GM12878 (cell line): ENCODE data around the gene ZNF71. TPM values are rescaled to one million over a fixed set of nuclear protein-coding genes. Genes with fewer than 3 reads are reported as not detected.

Source experiments
- ATAC-seq: fragments of 200-7000 bp; cut with Tn5 transposase; 3 replicates; pipeline ENCODE4 v1.9.1; 2020; ENCODE audit warnings: mild to moderate bottlenecking, moderate library complexity
- BruUV-seq: library from RNA; stranded (reverse); fragments of 400-500 nt; replicated peaks from 2 replicates; lab custom pipeline; 2021; lab: Mats Ljungman, UMichigan
- CTCF ChIA-PET: fragments of 300-600 bp; sonication (Branson Sonifier 250); formaldehyde crosslinking; extraction: SDS; loops from one replicate; lab custom pipeline; 2021; ENCODE audit warnings: inconsistent platforms; lab: Yijun Ruan, JAX
- POLR2A ChIA-PET: fragments of 350-600 bp; formaldehyde crosslinking; extraction: SDS; loops from one replicate; lab custom pipeline; 2021; ENCODE audit warnings: inconsistent platforms; lab: Charles Lee
- RAD21 ChIA-PET: fragments of 300-600 bp; sonication (Branson Sonifier 250); formaldehyde crosslinking; loops from one replicate; lab custom pipeline; 2023; ENCODE audit warnings: antibody characterized with exemption; ENCODE audit not compliant: unreplicated experiment; lab: Charles Lee
- SMC1A ChIA-PET: fragments of 300-600 bp; sonication (Branson Sonifier 250); formaldehyde crosslinking; loops from one replicate; lab custom pipeline; 2023; ENCODE audit not compliant: unreplicated experiment, uncharacterized antibody; lab: Charles Lee
- DNase-seq: peaks from one replicate; pipeline ENCODE4 v3.0.0-alpha.2; 2011; ENCODE audit warnings: low read depth, low spot score
- FAIRE-seq: peaks from 3 replicates; lab custom pipeline; 2011; peaks lifted over from hg19 to GRCh38; lab: Jason Lieb, UNC
- H2AFZ ChIP-seq: 2 replicates; pipeline ENCODE4 v1.6.0; 2011; ENCODE audit warnings: low read depth, low read length, control low read depth; ENCODE audit not compliant: control insufficient read depth
- H3K27ac ChIP-seq: 2 replicates; pipeline ENCODE4 v1.5.1; 2011; ENCODE audit warnings: control low read depth; ENCODE audit not compliant: control insufficient read depth, insufficient read depth
- H3K27me3 ChIP-seq, 2 experiments: replicated peaks in 1 of 2; 2 replicates each; pipeline versions ENCODE4 v1.6.0 to v1.6.1; 2011; ENCODE audit warnings: low read length in 1 of 2; ENCODE audit not compliant: control insufficient read depth in 2 of 2, insufficient read depth in 2 of 2
- H3K36me3 ChIP-seq, 2 experiments: 2 replicates each; pipeline ENCODE4 v1.5.1; 2011; ENCODE audit warnings: low read length in 1 of 2; ENCODE audit not compliant: control insufficient read depth in 2 of 2, insufficient read depth in 2 of 2
- H3K4me1 ChIP-seq: 2 replicates; pipeline ENCODE4 v1.6.1; 2011; ENCODE audit warnings: mild to moderate bottlenecking, low read length, moderate library complexity, mixed read lengths; ENCODE audit not compliant: control insufficient read depth, insufficient read depth
- H3K4me2 ChIP-seq: 2 replicates; pipeline ENCODE4 v1.6.0; 2011; ENCODE audit warnings: control low read depth; ENCODE audit not compliant: control insufficient read depth, insufficient read depth
- H3K4me3 ChIP-seq: fragments of 200-600 bp; sonication (generic); 2 replicates; pipeline ENCODE4 v1.5.1; 2016
- H3K79me2 ChIP-seq: 2 replicates; pipeline ENCODE4 v1.6.0; 2011; ENCODE audit warnings: low read length; ENCODE audit not compliant: control insufficient read depth, insufficient read depth
- H3K9ac ChIP-seq: 2 replicates; pipeline ENCODE4 v1.8.0; 2011; ENCODE audit warnings: low read length, control low read depth, mixed read lengths; ENCODE audit not compliant: control insufficient read depth, insufficient read depth
- H3K9me3 ChIP-seq: replicated peaks from 3 replicates; pipeline ENCODE4 v1.5.1; 2011; ENCODE audit warnings: mild to moderate bottlenecking, low read length; ENCODE audit not compliant: control insufficient read depth, insufficient read depth
- H4K20me1 ChIP-seq: 2 replicates; pipeline ENCODE4 v1.6.0; 2011; ENCODE audit not compliant: control insufficient read depth, insufficient read depth
- BHLHE40 ChIP-seq, 2 experiments: fragments of 450-650 bp in 1 of 2; IDR thresholded peaks; 2 replicates each; pipeline ENCODE4 v1.6.1; 2011 to 2017; ENCODE audit warnings: low read depth in 2 of 2, borderline replicate concordance in 1 of 2, improper control_type of control experiment in 1 of 2, low read length in 1 of 2, mild to moderate bottlenecking in 1 of 2
- CREM ChIP-seq: IDR thresholded peaks from 2 replicates; pipeline ENCODE4 v1.6.1; 2014; ENCODE audit warnings: antibody characterized with exemption, low read depth
- GABPA ChIP-seq: IDR thresholded peaks from 2 replicates; pipeline ENCODE4 v1.6.1; 2014; ENCODE audit warnings: antibody characterized with exemption, low read depth, mild to moderate bottlenecking, inconsistent platforms
- HCFC1 ChIP-seq: fragments of 150-350 bp; IDR thresholded peaks from 2 replicates; pipeline ENCODE4 v1.6.1; 2014; ENCODE audit warnings: low read length
- IRF4 ChIP-seq: IDR thresholded peaks from 2 replicates; pipeline ENCODE4 v1.6.1; 2011; ENCODE audit warnings: low read depth, low read length
- PRDM15 ChIP-seq: fragments of 450-650 bp; formaldehyde crosslinking; IDR thresholded peaks from 2 replicates; pipeline ENCODE4 v1.4.0; 2020; ENCODE audit warnings: mild to moderate bottlenecking, moderate library complexity
- SP1 ChIP-seq: IDR thresholded peaks from one replicate; pipeline ENCODE4 v1.6.1; 2011; ENCODE audit warnings: low read depth, low read length
- TARDBP ChIP-seq: IDR thresholded peaks from 2 replicates; pipeline ENCODE4 v1.6.1; 2016; ENCODE audit warnings: borderline replicate concordance
- WGBS: methylation state at CpG from one replicate; pipeline ENCODE4 v1.1.6; 2016; ENCODE audit warnings: low lambda C conversion rate; ENCODE audit not compliant: insufficient replicate concordance, insufficient coverage; ENCODE audit errors: missing lambda C conversion rate; 5-methylcytosine and 5-hydroxymethylcytosine counted together
- in situ Hi-C: fragments of 300-500 bp; cut with MboI; formaldehyde crosslinking; loops from 9 replicates; pipeline ENCODE4 v1.14.3; 2018; ENCODE audit warnings: mixed read lengths
- intact Hi-C: fragments of 100-400 bp; cut with micrococcal nuclease; formaldehyde crosslinking; loops from one replicate; pipeline ENCODE4 v1.14.2; 2022; ENCODE audit not compliant: unreplicated experiment
- polyA plus RNA-seq, 11 experiments: library from polyadenylated mRNA; depleted of rRNA in 4 of 11; unstranded in 6 of 11; stranded (reverse) in 5 of 11; fragments of >200 nt; fragmentation: Nextera tagmentation in 4 of 11; fragmentation: Illumina TruSeq in 1 of 11; extraction: Ambion mirVana in 4 of 11; extraction: Trizol in 1 of 11; gene quantifications; 1 replicate in 1 of 11; 2 replicates in 10 of 11; pipeline versions ENCODE4 v1.2.1 to v1.2.3, GENCODE V29; 2011 to 2016; ENCODE audit warnings: inconsistent platforms in 2 of 11, missing spikeins in 2 of 11, low read depth in 1 of 11
- total RNA-seq, 4 experiments: library from RNA; depleted of rRNA in 3 of 4; stranded (reverse); fragments of >200 nt in 3 of 4; fragmentation: Illumina TruSeq in 1 of 4; extraction: Trizol in 1 of 4; gene quantifications; 2 replicates each; pipeline versions ENCODE4 v1.2.1 to v1.2.3, GENCODE V29; 2013 to 2021
- TF ChIP-seq, protein P1 (sequence below): fragments of 450-650 bp; IDR thresholded peaks from 2 replicates; pipeline ENCODE4 v1.6.1; 2016; ENCODE audit warnings: mild to moderate bottlenecking, moderate library complexity, borderline replicate concordance
- TF ChIP-seq, protein P2 (sequence below): IDR thresholded peaks from 2 replicates; pipeline ENCODE4 v1.6.1; 2012; ENCODE audit warnings: low read depth, low read length, improper control_type of control experiment
- TF ChIP-seq, protein P3 (sequence below): fragments of 450-650 bp; IDR thresholded peaks from 2 replicates; pipeline ENCODE4 v1.6.1; 2018; ENCODE audit warnings: mild to moderate bottlenecking, low read depth, moderate library complexity; ENCODE audit not compliant: partially characterized antibody

Gene ZNF71
- total and polyA plus RNA-seq, 10 of the 15 experiments (the other 5 are each of a cell fraction or from before 2014, with no cell fraction given): 0.48 to 5.7 (median 3.5) TPM

GRCh38 chr19:56567274-56568120, 27.6 kb upstream of the ZNF71 start, which contains the start of gene ZNF470:
ZNF470 (plus strand) TSS chr19:56567468; CDS start chr19:56570312, 2,844 bp downstream.
- ChIA-PET CTCF (no interaction called here), RAD21 (no interaction called here), POLR2A (no interaction called here), SMC1A (no interaction called here)
- intact Hi-C loops (no loop called here), in situ Hi-C loops (no loop called here)
- Histone ChIP-seq H2AFZ (peak within 1 kb of the TSS; percentile 82), H4K20me1 (no peaks in the 10 kb centered on the region), H3K27me3 (no peaks in the 10 kb centered on the region), H3K79me2 (no peaks in the 10 kb centered on the region), H3K27ac (no peak within 1 kb of the TSS), H3K36me3 (no peaks in the 10 kb centered on the region), H3K4me2 (peak within 1 kb of the TSS; percentile 39), H3K9me3 (peaks cover 7% of the 10 kb centered on the region; the same call in 2 of the 3 replicates), H3K4me1 (no peaks in the 10 kb centered on the region), H3K4me3 (peak within 1 kb of the TSS; percentile 78), H3K9ac (peak within 1 kb of the TSS; percentile 51; the same call in 1 of the 2 replicates)
- BruUV-seq: no TSS peak
- ATAC-seq (peak; percentile 95), DNase-seq (peak; percentile 34), FAIRE-seq (no peak)
- 7% methylated on average over 65 of the region's 66 CpGs for WGBS
- TF ChIP-seq GABPA: peak; percentile 86
- TF ChIP-seq HCFC1: peak; percentile 84
- TF ChIP-seq, protein P1, sequence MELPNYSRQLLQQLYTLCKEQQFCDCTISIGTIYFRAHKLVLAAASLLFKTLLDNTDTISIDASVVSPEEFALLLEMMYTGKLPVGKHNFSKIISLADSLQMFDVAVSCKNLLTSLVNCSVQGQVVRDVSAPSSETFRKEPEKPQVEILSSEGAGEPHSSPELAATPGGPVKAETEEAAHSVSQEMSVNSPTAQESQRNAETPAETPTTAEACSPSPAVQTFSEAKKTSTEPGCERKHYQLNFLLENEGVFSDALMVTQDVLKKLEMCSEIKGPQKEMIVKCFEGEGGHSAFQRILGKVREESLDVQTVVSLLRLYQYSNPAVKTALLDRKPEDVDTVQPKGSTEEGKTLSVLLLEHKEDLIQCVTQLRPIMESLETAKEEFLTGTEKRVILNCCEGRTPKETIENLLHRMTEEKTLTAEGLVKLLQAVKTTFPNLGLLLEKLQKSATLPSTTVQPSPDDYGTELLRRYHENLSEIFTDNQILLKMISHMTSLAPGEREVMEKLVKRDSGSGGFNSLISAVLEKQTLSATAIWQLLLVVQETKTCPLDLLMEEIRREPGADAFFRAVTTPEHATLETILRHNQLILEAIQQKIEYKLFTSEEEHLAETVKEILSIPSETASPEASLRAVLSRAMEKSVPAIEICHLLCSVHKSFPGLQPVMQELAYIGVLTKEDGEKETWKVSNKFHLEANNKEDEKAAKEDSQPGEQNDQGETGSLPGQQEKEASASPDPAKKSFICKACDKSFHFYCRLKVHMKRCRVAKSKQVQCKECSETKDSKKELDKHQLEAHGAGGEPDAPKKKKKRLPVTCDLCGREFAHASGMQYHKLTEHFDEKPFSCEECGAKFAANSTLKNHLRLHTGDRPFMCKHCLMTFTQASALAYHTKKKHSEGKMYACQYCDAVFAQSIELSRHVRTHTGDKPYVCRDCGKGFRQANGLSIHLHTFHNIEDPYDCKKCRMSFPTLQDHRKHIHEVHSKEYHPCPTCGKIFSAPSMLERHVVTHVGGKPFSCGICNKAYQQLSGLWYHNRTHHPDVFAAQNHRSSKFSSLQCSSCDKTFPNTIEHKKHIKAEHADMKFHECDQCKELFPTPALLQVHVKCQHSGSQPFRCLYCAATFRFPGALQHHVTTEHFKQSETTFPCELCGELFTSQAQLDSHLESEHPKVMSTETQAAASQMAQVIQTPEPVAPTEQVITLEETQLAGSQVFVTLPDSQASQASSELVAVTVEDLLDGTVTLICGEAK: peak; percentile 71
- peak in 1 of 2 experiments; percentile 45; a peak in 1 of 4 replicates for TF ChIP-seq BHLHE40 (IDR thresholded peaks at IDR 0.05; ENCODE audit: borderline replicate concordance in 1 of 2, low read depth in 2 of 2, low read length in 1 of 2)
- peak; percentile 80; the same call in 1 of the 2 replicates for TF ChIP-seq TARDBP
- TF ChIP-seq, protein P2, sequence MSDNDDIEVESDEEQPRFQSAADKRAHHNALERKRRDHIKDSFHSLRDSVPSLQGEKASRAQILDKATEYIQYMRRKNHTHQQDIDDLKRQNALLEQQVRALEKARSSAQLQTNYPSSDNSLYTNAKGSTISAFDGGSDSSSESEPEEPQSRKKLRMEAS: peak; percentile 17; the same call in 1 of the 2 replicates
- TF ChIP-seq CREM: peak; percentile 61; the same call in 1 of the 2 replicates
- no peak for TF ChIP-seq IRF4
- TF ChIP-seq, protein P3, sequence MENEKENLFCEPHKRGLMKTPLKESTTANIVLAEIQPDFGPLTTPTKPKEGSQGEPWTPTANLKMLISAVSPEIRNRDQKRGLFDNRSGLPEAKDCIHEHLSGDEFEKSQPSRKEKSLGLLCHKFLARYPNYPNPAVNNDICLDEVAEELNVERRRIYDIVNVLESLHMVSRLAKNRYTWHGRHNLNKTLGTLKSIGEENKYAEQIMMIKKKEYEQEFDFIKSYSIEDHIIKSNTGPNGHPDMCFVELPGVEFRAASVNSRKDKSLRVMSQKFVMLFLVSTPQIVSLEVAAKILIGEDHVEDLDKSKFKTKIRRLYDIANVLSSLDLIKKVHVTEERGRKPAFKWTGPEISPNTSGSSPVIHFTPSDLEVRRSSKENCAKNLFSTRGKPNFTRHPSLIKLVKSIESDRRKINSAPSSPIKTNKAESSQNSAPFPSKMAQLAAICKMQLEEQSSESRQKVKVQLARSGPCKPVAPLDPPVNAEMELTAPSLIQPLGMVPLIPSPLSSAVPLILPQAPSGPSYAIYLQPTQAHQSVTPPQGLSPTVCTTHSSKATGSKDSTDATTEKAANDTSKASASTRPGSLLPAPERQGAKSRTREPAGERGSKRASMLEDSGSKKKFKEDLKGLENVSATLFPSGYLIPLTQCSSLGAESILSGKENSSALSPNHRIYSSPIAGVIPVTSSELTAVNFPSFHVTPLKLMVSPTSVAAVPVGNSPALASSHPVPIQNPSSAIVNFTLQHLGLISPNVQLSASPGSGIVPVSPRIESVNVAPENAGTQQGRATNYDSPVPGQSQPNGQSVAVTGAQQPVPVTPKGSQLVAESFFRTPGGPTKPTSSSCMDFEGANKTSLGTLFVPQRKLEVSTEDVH: no peak
- no peak for TF ChIP-seq PRDM15 (CRISPR knock-in tag)
- TF ChIP-seq SP1: peak; percentile 50
